Subcutaneous preadipocyte (primary cell): Measurements from ENCODE around the gene MICU1. TPM values are rescaled to one million over a fixed set of nuclear protein-coding genes. Genes with fewer than 3 reads are reported as not detected.

Experiments used
- small RNA-seq: library from RNA; depleted of rRNA; stranded (forward); fragments of <200 nt; gene quantifications from one replicate; pipeline ENCODE3, GENCODE V24; 2012
- total RNA-seq: library from RNA; depleted of rRNA; stranded (reverse); fragments of >200 nt; gene quantifications from 2 replicates; pipeline ENCODE4 v1.2.3, GENCODE V29; 2012

MICU1 gene, protein sequence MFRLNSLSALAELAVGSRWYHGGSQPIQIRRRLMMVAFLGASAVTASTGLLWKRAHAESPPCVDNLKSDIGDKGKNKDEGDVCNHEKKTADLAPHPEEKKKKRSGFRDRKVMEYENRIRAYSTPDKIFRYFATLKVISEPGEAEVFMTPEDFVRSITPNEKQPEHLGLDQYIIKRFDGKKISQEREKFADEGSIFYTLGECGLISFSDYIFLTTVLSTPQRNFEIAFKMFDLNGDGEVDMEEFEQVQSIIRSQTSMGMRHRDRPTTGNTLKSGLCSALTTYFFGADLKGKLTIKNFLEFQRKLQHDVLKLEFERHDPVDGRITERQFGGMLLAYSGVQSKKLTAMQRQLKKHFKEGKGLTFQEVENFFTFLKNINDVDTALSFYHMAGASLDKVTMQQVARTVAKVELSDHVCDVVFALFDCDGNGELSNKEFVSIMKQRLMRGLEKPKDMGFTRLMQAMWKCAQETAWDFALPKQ
- total RNA-seq = 48.9 and 57.5 TPM in 2 replicates

DNA sequence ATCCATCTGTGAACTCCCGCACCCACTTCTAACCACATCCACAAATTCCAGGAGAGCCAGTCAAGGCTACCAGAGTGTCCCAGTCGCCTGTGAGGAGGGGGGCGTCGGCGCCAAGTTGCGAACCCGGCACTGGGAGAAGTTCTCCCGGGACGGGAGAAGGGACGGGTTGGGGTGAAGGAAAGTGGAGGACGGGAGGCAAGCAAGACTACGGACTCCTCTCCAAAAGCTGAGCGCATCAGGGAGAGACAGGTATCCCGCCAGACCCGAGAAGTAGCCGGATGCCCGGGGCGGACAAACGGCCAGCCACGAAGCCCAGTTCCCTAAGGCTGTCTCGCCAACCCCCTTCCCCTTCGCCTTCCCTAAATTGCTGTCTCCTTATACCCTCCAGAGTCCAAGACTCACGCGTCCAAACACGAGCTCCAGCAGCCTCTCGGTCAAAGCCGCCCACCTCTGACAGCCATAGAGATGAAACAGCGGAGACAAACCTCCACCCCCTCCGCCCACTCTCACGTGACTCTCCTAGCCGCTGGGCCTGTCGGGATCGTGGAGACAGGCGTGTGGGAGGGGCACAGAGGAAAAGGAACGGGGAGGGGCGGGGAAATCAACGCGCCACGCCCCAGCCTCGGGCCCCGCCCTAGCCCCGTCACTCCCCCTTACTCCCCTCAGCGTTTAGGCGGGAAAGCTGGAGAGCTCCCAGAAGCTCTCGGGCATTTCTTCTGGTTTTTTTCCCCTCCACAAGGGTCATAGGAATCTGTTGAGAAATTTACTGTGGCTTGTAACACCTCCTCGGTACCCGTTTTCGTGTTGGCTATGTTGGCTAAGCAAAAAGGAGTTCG is at the start of gene MICU1:
TSS of gene MICU1 (minus strand) at position 472 of the 836 bp plus-strand sequence. CDS start 59,286 bp downstream, outside the sequence.

DNA sequence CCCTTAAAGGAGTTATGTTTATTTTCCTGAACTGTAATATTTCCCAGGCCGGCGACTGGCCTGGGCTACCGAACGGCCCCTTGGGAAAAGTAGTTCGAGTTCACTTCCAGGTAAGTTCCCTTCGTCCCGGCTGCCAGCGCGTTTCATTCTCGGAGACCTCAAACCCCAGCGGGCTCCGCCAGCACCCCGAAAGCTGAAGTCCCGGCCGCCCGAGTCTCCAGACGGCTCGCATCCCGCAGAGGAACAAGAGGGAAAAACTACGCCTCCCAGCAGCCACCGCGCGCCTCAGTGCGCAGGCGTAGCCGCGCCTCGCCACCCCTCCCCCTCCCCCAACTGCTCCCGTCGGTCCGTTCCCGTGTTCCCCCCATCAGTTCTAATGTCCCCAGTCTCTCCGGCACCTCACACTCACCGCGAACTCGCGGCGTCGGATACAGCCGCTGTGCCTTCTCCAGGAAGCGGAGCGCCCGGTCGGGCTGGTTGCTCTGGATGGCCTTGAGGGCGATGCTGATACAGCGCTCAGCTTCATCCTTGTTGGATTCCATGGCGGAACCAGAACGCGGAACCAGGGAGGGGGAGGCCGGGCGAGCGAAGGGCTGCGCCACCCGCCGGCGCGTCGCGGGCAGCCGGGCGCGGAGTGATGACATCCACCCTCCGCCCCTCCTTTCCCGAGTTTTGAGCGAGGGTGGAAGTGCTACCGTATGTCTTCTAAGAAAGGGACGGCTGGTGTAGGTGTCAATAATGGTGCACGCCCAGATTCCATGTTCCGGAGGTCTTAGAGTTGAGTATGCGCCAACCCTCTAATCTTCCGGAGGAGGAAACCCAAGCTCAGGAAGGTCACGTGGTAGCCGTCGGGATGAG is 271.3 kb downstream of the MICU1 start, which contains the start of gene DNAJB12:
TSS of gene DNAJB12 (minus strand) at position 564 of the 858 bp plus-strand sequence. CDS start at position 542, 22 bp downstream.

Small RNAs within 50 kb of the gene (small RNA-seq; reads per million reads assigned to genes)
- not detected for gene AL513185.2
- gene HMGN2P34 = not detected
- not detected for gene RF00019
- not detected for gene RN7SL840P
- gene RNU6-805P = not detected

Other genes with a start within 250 kb of the MICU1 start
- gene MCU, start 66.1 kb upstream of the MICU1 start, total RNA-seq = 34.2 and 36.2 TPM in 2 replicates